ENCODE measurements around the gene CFAP77.

Gene CFAP77

GRCh38 chr9:132597073-132597775, 187.2 kb downstream of the CFAP77 start:
- H3K9me2 ChIP-seq (replicated peaks; ENCODE audit: insufficient read depth, low read length): no peaks in the 10 kb centered on the region
- no peak for TF ChIP-seq EZH2phosphoT487 (conservative IDR thresholded peaks at IDR 0.05; ENCODE audit: low read length)
- no peak for TF ChIP-seq CTCF (IDR thresholded peaks at IDR 0.05; ENCODE audit: insufficient read depth, low read length, poor library complexity, severe bottlenecking)
- H3K79me2 ChIP-seq (ENCODE audit: insufficient read depth, low read length): no peaks in the 10 kb centered on the region
- no peaks in the 10 kb centered on the region for H3K9me3 ChIP-seq (ENCODE audit: insufficient read depth, low read length)
- H2AFZ ChIP-seq (ENCODE audit: low read depth, low read length, severe bottlenecking): no peak overlapping the region
- no peaks in the 10 kb centered on the region for H3K36me3 ChIP-seq (ENCODE audit: low read length)
- no peak overlapping the region for H3K27ac ChIP-seq (ENCODE audit: low read depth, low read length)
- H3K9ac ChIP-seq (ENCODE audit: low read length): no peak overlapping the region
- H3K4me3 ChIP-seq (ENCODE audit: insufficient read depth, low read length, poor library complexity, severe bottlenecking): no peak overlapping the region
- H4K20me1 ChIP-seq (ENCODE audit: low read depth, low read length): no peaks in the 10 kb centered on the region
- H3F3A ChIP-seq (ENCODE audit: insufficient read depth): no peaks in the 10 kb centered on the region
- no peaks in the 10 kb centered on the region for H3K27me3 ChIP-seq (ENCODE audit: low read length)
- H3K4me2 ChIP-seq (ENCODE audit: low read depth, low read length, poor library complexity, severe bottlenecking): no peak overlapping the region

GRCh38 chr9:132600326-132600984, 190.4 kb downstream of the CFAP77 start:
- no peaks in the 10 kb centered on the region for H3K27me3 ChIP-seq (ENCODE audit: low read length)
- no peak overlapping the region for H3K27ac ChIP-seq (ENCODE audit: low read depth, low read length)
- no peaks in the 10 kb centered on the region for H3K9me3 ChIP-seq (ENCODE audit: insufficient read depth, low read length)
- no peaks in the 10 kb centered on the region for H3K36me3 ChIP-seq (ENCODE audit: low read length)
- H3K4me3 ChIP-seq (ENCODE audit: insufficient read depth, low read length, poor library complexity, severe bottlenecking): no peak overlapping the region
- no peak overlapping the region for H3K9ac ChIP-seq (ENCODE audit: low read length)
- no peak overlapping the region for H2AFZ ChIP-seq (ENCODE audit: low read depth, low read length, severe bottlenecking)
- no peaks in the 10 kb centered on the region for H3K9me2 ChIP-seq (replicated peaks; ENCODE audit: insufficient read depth, low read length)
- H4K20me1 ChIP-seq (ENCODE audit: low read depth, low read length): no peaks in the 10 kb centered on the region
- TF ChIP-seq CTCF (IDR thresholded peaks at IDR 0.05; ENCODE audit: insufficient read depth, low read length, poor library complexity, severe bottlenecking) (no peak), EZH2phosphoT487 (conservative IDR thresholded peaks at IDR 0.05; ENCODE audit: low read length) (no peak)
- no peaks in the 10 kb centered on the region for H3K79me2 ChIP-seq (ENCODE audit: insufficient read depth, low read length)
- H3F3A ChIP-seq (ENCODE audit: insufficient read depth): no peaks in the 10 kb centered on the region
- no peak overlapping the region for H3K4me2 ChIP-seq (ENCODE audit: low read depth, low read length, poor library complexity, severe bottlenecking)

GRCh38 chr9:132602207-132602606, 192.2 kb downstream of the CFAP77 start:
- TF ChIP-seq EZH2phosphoT487 (conservative IDR thresholded peaks at IDR 0.05; ENCODE audit: low read length): no peak
- no peak for TF ChIP-seq CTCF (IDR thresholded peaks at IDR 0.05; ENCODE audit: insufficient read depth, low read length, poor library complexity, severe bottlenecking)
- Histone ChIP-seq H4K20me1 (ENCODE audit: low read depth, low read length) (no peaks in the 10 kb centered on the region), H3K4me2 (ENCODE audit: low read depth, low read length, poor library complexity, severe bottlenecking) (no peak overlapping the region)

More at GRCh38 chr9:132602207-132602606, 192.2 kb downstream of the CFAP77 start:
- no peaks in the 10 kb centered on the region for H3F3A ChIP-seq (ENCODE audit: insufficient read depth)
- no peaks in the 10 kb centered on the region for H3K27me3 ChIP-seq (ENCODE audit: low read length)
- H2AFZ ChIP-seq (ENCODE audit: low read depth, low read length, severe bottlenecking): no peak overlapping the region
- no peak overlapping the region for H3K27ac ChIP-seq (ENCODE audit: low read depth, low read length)
- no peak overlapping the region for H3K4me3 ChIP-seq (ENCODE audit: insufficient read depth, low read length, poor library complexity, severe bottlenecking)
- no peaks in the 10 kb centered on the region for H3K79me2 ChIP-seq (ENCODE audit: insufficient read depth, low read length)
- no peaks in the 10 kb centered on the region for H3K36me3 ChIP-seq (ENCODE audit: low read length)
- H3K9ac ChIP-seq (ENCODE audit: low read length): no peak overlapping the region
- no peaks in the 10 kb centered on the region for H3K9me2 ChIP-seq (replicated peaks; ENCODE audit: insufficient read depth, low read length)
- no peaks in the 10 kb centered on the region for H3K9me3 ChIP-seq (ENCODE audit: insufficient read depth, low read length)

Measured in SU-DHL-6 (cell line).